ENCODE results near the gene TMEM141. TPM values are rescaled to one million over a fixed set of nuclear protein-coding genes. Genes with fewer than 3 reads are reported as not detected.
"Not testable (repeated sequence)": the region's sequence is repeated elsewhere in the genome, so short reads cannot be mapped to it uniquely, and the experiment has no call there.

TMEM141 gene
- total RNA-seq, 1 donor from 2014 or later, result 37.8 TPM

DNA sequence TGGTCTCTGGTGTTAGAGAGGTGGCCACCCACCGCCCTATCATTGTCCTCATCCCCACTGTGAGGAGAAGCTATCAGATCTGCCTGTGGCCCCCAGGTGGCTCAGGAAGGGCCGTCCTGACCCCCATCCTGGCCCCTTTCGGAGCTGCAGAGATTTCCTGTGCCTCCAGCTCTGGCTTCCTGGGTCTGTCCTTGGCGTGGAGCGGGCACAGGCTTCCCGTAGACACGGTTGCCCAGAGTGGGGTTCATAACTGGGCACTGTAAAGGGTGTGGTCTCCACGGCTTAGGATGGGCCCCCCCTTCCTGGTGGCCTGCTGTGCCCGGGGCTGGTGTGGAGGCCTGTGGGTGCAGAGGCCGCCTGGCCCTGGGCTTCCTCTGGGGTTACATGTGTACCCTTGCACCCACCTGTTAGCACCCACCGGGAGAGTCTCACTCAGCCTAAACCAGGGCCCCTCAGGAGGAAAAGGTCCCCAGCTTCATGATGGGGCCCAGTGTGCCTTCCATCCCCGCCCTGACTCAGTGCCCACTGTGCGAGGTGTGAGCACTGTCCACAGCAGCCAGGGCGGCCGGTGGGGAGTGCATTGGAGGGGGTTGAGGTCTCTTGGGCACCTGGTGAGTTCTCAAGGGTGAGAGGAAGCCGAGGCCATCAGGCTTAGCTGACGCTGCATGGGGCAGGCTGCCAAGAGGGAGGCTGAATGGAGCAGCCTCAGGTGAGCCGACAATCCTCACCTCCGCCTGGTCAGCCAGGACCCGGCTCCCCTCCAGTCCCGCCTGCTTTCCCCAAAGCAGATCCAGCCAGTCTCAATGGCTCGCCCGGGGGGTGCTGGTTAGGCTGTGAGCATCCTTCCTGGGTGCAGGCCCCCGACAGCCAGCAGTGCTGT lies 35.8 kb downstream of the TMEM141 start:
- DNase-seq (ENCODE audit: low spot score) (no peak), ATAC-seq (no peak)
- intact Hi-C loops (cut with DNase I), result no loop called here

- no peak for ATAC-seq
- DNase-seq (ENCODE audit: low spot score), result no peak
- intact Hi-C loops (cut with DNase I), result no loop called here
These were observed 36.8 kb downstream of the TMEM141 start for GRCh38 chr9:136827794-136828473.

DNA sequence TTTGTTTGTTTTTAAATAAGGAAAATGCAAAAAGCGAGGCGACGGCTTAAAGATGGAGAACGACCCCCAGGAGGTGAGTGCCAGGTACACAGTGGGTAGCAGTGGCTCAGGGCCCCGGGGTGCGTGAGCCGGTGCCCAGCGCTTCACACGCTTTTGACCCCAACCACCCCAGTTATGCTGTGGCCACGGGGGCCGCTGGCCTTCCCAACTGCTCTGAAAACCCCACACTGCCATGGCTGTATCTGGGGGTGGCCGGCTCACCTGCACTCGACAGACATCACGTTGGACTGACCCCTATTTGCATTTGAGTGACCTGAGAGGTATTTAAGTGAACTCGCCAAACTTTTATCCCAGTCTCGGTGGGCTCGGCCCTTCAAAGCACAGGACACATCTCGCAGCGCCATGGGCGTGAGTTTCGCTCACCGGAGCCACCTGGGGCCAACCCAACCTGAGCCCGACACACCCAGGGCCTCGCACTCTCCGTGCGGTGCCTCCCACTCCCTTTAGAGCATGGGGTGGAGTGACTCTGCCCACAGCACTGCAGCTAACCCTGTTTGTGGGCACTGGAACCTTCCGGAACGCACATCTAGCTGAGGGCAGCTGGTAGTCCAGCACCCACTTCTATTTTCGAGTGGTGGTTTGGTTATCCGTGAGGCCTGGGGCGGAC lies 37.5 kb downstream of the TMEM141 start:
- intact Hi-C loops (cut with DNase I), result no loop called here
- no peak for DNase-seq (ENCODE audit: low spot score)
- no peak for ATAC-seq

DNA sequence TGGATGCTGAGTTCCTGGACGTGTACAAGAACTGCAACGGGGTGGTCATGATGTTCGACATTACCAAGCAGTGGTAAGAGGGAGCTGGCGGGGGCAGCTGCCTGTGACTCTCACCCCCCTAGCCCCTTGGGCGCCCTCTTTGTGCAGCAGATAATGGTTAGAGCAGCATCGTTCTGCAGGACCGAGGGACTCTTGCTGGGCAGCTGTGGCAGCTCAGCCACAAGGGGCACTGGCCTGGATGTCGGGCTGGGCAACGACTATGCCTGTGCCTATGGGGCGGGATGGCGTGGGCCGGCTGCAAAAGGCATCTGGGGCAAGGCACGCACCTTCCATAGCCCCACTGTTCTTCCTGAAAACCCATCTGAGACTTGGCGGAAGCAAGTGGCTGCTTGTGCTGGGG lies 38.3 kb downstream of the TMEM141 start:
- no peak for ATAC-seq
- intact Hi-C loops (cut with DNase I), result no loop called here
- DNase-seq (ENCODE audit: low spot score), result no peak

DNA sequence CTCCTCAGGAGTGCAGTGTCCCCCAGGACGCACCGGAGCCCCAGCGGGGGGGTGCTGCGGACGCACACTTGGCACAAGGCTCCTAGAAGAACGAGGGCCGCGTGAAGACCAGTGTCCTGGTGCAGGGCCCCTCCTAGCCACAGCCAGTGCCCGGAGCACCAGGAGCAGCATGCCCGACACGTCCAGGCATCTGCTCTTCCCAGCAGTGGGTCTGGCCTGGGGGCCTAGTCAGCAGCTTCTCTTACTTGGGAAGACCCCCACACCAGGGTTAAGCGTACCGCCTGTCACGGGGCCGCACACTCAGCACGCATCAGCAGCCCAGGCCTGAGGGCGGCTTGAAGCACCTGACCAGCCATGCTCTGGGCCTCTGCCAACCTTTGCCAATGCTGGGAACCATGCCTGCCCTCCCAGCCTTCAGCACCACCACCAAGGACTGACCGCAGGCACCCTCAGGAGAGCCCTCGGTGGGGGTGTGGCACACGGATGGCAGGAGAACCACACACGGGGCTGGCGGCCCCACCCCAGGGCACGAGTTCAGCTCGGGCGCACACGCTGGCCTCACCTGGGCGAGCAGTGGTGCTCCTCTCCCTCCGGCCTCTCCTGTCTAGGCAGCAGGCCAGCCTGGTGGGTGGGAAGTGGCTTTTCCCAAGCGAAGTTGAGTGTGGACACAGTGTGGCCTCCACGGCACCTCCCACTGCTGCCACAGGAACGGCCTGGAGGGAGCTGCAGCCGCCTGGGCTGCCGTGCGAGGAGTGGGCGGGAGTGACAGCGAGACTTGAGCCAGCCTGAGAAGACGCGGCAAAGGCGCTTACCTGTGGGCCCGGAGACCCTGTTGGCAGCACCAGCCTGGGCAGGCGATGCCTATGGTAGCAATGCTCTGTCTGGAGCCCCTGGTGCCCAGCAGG lies 39.1 kb downstream of the TMEM141 start:
- peak; percentile 9 for ATAC-seq
- DNase-seq (ENCODE audit: low spot score), result no peak
- intact Hi-C loops (cut with DNase I), result no loop called here

DNA sequence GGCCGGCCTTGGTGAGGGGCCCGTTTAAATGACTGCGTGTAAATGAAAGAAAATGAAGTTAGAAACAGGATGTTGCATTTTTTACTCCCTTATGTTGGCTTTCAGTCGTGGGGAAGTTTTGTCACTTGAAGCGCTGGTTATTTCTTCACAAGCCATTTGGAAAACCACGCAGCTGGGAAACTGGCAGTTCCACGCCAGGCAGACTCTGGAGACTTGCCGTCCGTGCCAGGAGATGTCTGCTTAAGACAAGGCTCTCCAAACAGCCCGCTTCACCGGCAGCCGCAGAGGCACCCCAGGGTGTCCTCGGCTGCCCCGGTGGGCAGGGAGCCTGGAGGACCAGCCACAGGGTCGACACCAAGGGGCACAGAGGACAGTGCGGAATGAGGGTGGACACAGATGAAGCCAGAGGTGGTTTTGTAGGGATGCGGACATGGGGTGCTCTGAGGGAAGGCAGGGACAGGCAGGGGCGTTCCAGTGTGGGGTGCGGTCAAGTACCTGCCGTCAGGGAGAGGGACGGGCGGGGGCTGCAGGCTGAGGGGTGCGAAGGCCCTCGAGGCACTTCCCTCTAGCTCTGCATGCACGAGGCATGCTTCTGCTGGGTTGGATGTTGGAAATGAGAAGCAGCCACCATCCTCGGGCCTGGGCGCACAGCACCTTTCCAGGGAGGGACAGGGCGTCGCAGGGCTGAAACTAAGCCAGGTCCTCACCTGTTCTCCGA lies 40.0 kb downstream of the TMEM141 start:
- ATAC-seq (no peak), DNase-seq (ENCODE audit: low spot score) (no peak)
- intact Hi-C loops (cut with DNase I), result no loop called here

DNA sequence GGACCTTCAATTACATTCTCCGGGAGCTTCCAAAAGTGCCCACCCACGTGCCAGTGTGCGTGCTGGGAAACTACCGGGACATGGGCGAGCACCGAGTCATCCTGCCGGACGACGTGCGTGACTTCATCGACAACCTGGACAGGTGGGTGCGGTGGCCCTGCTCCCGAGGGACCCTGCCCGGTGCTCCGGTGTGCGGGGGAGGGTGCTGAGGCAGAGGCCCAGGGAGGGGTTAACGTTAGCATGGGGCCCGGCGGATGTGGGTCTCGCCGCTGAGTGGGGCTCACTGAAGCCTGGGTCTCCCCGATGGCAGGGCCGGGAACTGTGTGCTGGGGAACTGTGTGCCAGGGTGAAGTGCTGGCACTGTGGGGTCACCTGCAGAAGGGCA lies 40.6 kb downstream of the TMEM141 start:
- no peak for DNase-seq (ENCODE audit: low spot score)
- no peak for ATAC-seq
- intact Hi-C loops (cut with DNase I), result no loop called here

DNA sequence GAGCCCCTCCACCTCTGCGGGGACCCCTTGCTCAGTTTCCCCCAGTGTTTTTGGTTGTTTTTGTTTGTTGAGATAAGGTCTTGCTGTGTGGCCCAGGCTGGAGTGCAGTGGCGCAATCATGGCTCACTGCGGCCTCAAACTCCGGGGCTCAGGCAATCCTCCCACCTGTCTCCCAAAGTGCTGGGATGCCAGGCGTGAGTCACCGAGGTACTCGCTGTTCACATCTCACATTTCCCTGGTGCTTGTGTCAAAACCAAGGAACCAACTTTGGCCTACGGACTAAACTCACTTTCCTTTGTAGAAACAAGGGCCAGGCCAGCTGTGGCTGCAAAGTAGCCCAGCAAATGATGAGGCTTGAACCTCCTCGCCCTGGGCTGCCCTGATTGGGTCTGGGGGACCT lies 41.4 kb downstream of the TMEM141 start:
- DNase-seq (ENCODE audit: low spot score) (no peak), ATAC-seq (no peak)
- intact Hi-C loops (cut with DNase I), result no loop called here

DNA sequence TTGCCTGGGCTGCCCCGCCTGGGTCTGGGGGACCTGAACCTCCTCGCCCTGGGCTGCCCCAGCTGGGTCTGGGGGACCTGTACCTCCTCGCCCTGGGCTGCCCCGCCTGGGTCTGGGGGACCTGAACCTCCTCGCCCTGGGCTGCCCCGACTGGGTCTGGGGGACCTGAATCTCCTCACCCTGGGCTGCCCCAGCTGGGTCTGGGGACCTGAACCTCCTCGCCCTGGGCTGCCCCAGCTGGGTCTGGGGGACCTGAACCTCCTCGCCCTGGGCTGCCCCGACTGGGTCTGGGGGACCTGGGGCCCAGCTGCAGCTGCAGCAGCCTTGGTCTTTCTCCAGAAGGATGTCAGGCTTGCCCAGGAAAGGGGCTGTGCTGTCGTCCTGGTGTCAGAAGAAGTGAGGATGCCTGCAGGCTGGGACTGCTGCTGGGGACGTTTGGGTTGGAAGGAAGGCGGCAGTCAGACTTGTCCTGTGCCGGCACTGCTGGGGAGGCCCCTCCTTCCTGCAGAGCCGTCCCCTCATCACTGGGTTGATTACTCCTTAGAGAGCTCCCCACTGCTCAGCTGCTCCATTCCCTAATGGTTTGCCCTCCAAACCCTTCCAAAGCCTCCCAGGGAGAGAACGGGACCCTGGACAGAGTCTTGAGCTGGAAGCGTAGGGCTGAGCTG lies 42.4 kb downstream of the TMEM141 start:
- DNase-seq (ENCODE audit: low spot score); ATAC-seq; intact Hi-C loops (cut with DNase I): not testable (repeated sequence)

- DNase-seq (ENCODE audit: low spot score), result no peak
- intact Hi-C loops (cut with DNase I), result no loop called here
These were observed 44.2 kb downstream of the TMEM141 start for GRCh38 chr9:136835162-136835931.

GRCh38 chr9:136835932-136836904 lies 45.1 kb downstream of the TMEM141 start:
- no peak for ATAC-seq
- no peak for DNase-seq (ENCODE audit: low spot score)

More at GRCh38 chr9:136835162-136835931, 44.2 kb downstream of the TMEM141 start:
- ATAC-seq, result no peak

DNA sequence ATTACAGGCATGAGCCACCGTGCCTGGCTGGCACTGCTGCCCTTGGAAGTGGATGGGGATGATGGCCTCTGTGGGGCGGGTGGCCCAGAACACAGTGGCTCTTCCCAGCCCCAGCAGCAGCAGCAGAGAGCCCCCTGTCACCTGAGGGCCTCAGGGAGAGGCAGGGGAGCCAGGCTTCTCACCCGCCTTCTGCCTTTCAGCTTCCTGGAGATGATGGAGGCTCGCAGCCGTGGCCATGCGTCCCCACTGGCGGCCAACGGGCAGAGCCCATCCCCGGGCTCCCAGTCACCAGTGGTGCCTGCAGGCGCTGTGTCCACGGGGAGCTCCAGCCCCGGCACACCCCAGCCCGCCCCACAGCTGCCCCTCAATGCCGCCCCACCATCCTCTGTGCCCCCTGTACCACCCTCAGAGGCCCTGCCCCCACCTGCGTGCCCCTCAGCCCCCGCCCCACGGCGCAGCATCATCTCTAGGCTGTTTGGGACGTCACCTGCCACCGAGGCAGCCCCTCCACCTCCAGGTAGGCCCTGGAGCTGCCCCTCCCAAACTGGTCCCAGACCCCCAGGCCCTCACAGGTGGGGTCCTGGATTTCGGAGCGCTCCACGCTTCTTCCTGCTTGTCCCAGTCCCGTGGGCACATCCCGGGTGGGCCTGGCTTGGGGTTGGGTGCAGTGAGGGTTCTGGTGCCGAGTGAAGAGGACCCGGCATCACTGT lies 46.2 kb downstream of the TMEM141 start:
- intact Hi-C loops (cut with DNase I), result no loop called here
- ATAC-seq (no peak), DNase-seq (ENCODE audit: low spot score) (no peak)

More at GRCh38 chr9:136835932-136836904, 45.1 kb downstream of the TMEM141 start:
- intact Hi-C loops (cut with DNase I), result no loop called here

DNA sequence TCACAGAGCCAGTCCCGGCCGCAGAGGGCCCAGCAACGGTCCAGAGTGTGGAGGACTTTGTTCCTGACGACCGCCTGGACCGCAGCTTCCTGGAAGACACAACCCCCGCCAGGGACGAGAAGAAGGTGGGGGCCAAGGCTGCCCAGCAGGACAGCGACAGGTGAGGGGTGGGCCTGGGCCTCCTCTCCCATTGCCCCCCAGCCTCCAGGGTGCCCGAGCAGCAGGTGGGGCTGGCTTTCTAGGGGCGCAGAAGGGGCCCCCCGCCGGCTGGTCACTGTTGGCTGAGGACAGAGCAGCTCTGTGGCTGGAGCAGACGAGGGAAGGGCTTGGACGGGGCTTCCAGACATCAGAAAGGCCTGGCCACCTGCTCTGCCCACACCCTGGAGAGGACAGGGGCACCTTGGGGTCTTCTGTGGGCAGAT lies 46.7 kb downstream of the TMEM141 start:
- DNase-seq (ENCODE audit: low spot score), result not testable (repeated sequence)

DNA sequence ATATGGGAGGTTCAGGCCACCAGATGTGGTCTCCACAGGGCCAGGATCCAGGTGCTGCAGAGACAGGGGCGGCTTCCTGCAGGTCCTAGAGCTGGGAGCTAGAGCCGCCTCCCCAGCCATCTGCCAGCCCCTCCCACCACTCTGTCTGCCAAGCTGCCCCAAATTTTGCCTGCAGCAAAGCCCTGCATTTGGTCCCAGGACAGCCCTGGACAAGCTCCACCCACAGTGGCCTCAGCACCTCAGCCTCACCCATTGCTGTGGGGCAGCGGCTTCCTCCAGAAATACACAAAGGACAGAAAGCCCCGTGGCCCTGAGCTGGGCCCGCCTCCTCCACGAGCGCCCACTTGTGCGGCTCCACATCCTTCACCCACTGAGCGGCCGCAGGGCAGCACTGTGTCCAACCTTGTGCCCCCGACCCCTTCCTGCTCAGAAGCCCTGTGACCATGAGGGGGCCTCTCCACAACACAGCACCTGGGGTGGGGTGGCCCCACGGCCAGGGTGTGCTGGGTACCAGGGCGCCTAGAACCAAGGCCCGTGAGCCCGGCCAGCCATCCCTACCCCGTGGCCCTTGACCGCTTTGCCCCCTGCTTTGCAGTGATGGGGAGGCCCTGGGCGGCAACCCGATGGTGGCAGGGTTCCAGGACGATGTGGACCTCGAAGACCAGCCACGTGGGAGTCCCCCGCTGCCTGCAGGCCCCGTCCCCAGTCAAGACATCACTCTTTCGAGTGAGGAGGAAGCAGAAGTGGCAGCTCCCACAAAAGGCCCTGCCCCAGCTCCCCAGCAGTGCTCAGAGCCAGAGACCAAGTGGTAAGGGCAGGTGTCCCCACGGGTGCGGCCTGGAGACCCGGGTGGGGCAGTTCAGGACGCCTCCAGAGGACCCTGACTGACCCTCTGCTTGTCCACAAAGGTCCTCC lies 47.4 kb downstream of the TMEM141 start:
- no peak for DNase-seq (ENCODE audit: low spot score)
- ATAC-seq, result no peak
- intact Hi-C loops (cut with DNase I), result no loop called here

More for the DNA sequence above, 46.7 kb downstream of the TMEM141 start:
- ATAC-seq; intact Hi-C loops (cut with DNase I): not testable (repeated sequence)

Data from sciatic nerve (tissue), 2 donors.